ENCODE measurements around the gene LHFPL6.

LHFPL6 gene

GRCh38 chr13:39552246-39552645, 50.7 kb downstream of the LHFPL6 start:
- DNase-seq: no peak

- DNase-seq: no peak
These were observed 52.1 kb downstream of the LHFPL6 start for GRCh38 chr13:39550931-39551330.

- no peak for DNase-seq
These were observed 55.9 kb downstream of the LHFPL6 start for GRCh38 chr13:39547108-39547507.

GRCh38 chr13:39542361-39542760, 60.6 kb downstream of the LHFPL6 start:
- DNase-seq: no peak

GRCh38 chr13:39540929-39541605, 61.9 kb downstream of the LHFPL6 start:
- DNase-seq: no peak

GRCh38 chr13:39538816-39539790, 63.9 kb downstream of the LHFPL6 start:
- DNase-seq: no peak

GRCh38 chr13:39536906-39537305, 66.1 kb downstream of the LHFPL6 start:
- no peak for DNase-seq

- DNase-seq: no peak
These were observed 66.7 kb downstream of the LHFPL6 start for GRCh38 chr13:39536274-39536673.

GRCh38 chr13:39533651-39534150, 69.3 kb downstream of the LHFPL6 start:
- no peak for DNase-seq

GRCh38 chr13:39531646-39532045, 71.3 kb downstream of the LHFPL6 start:
- no peak for DNase-seq

- no peak for DNase-seq
These were observed 72.1 kb downstream of the LHFPL6 start for GRCh38 chr13:39530916-39531315.

GRCh38 chr13:39528661-39528980, 74.4 kb downstream of the LHFPL6 start:
- DNase-seq: no peak

- no peak for DNase-seq
These were observed 74.9 kb downstream of the LHFPL6 start for GRCh38 chr13:39527961-39528660.

- DNase-seq: no peak
These were observed 75.7 kb downstream of the LHFPL6 start for GRCh38 chr13:39527301-39527700.

GRCh38 chr13:39526499-39526898, 76.5 kb downstream of the LHFPL6 start:
- DNase-seq: no peak

- no peak for DNase-seq
These were observed 77.5 kb downstream of the LHFPL6 start for GRCh38 chr13:39525506-39525905.

GRCh38 chr13:39524795-39525194, 78.2 kb downstream of the LHFPL6 start:
- no peak for DNase-seq

GRCh38 chr13:39522329-39522728, 80.7 kb downstream of the LHFPL6 start:
- DNase-seq: no peak

GRCh38 chr13:39521701-39522100, 81.3 kb downstream of the LHFPL6 start:
- DNase-seq: no peak

GRCh38 chr13:39516096-39516495, 86.9 kb downstream of the LHFPL6 start:
- DNase-seq: no peak

- no peak for DNase-seq
These were observed 87.7 kb downstream of the LHFPL6 start for GRCh38 chr13:39515224-39515714.

- no peak for DNase-seq
These were observed 90.3 kb downstream of the LHFPL6 start for GRCh38 chr13:39512687-39513086.

- DNase-seq: no peak
These were observed 92.7 kb downstream of the LHFPL6 start for GRCh38 chr13:39510316-39510695.
